ENCODE results near the gene KCTD16.

The KCTD16 gene

GRCh38 chr5:144395704-144396103, 225.0 kb downstream of the KCTD16 start:
- DNase-seq = no peak

DNA sequence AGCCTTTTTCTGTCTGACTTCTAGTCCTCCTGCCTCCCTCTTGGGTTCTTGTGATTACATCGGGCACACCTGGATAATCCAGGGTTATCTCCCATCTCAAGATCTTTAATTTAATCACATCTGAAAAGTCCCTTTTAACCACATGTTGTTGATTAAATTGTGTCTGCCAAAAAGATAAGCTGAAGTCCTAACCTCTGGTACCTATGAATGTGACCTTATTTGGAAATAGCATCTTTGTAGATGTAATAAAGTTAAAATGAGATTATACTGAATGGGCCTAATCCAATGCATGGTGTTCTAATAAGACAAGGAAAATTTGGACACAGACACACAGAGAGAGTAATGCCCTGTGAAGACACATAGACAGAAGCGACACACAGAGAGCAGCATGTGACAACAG, 232.4 kb downstream of the KCTD16 start:
- DNase-seq = no peak

DNA sequence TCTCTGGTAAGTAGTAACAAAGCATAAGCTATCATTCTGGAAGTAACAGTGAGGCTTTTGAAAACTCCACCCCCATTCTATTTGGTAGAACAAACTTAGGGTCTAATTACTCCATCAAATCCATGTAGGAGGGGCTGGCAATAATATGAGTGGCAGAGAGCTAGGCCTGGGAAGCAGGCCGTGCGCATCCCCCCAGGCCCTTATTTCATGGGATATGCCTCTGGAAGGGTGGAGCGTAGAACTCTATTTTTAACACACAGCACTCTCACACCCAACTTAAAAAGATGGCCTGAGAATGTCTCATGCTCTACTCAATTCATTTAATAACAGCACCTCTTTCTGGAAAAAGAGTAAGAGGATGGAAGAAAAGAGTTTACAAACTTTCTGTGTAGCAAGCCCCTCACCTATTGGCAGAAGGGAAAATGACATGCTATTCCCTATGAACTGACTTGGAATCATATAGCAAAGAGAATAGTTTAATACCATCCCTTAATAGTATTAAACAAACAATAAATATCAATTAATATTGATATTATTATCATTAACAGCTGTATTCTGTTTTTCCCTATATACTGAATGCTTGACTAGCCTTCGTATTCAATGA, 233.2 kb downstream of the KCTD16 start:
- no peak for DNase-seq

- DNase-seq = no peak
Measured at GRCh38 chr5:144404672-144405071, 234.0 kb downstream of the KCTD16 start.

GRCh38 chr5:144405991-144406390, 235.3 kb downstream of the KCTD16 start:
- DNase-seq = no peak

DNA sequence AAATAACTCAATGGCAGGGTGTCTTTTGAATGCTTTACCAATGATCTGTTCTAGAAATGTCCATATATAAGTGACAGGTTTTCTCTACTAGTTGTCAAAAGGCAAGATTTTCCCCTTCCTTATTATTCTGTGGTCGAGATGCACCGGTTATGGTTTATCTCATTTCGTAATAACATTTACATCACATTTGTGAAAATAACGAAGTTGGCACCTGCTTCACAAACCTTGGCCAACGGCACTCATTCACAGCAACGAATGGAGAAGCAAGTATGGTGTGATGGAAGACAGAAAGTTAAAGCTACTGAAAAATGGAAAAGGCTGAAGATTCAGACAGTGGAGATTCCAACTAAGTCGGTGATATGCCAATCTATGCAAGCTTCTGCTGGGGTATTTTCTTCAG, 235.8 kb downstream of the KCTD16 start:
- DNase-seq = no peak

DNA sequence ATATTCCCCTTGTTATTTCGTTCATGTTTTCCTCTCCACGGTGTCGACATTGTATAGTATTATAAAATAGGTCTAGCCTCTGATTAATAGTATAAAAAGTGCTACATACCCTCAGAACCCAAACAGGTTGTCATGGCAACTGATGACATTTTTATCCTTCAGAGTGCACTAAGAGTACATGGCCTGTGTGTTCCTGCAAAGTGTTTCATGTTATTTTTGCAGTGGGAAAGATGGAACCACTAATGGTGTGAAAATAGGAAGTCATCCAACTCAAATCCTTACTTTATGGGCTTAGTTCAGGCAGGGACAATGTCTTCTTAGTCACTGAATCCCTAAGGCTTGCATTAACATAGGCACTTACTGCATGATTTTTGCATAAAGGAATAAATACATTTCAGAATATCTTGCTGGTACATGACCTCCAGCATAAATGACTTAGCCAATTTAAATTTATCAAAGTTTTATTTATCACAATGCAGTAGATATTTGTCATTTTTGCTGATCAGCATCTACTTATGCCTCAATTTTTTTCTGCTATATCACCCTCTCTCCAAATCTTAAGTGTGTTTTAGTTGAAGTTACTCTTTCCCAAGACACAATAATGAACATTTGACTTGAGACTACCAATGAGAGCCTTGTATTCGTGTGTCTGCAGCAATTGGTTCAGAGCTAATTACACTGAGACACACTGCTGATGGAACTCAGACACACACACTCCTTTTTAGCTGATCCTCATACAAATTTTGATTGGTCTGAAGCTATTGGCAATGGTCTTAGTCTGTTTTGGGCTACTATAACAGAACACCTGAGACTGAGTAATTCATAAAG, 243.7 kb downstream of the KCTD16 start:
- no peak for DNase-seq

DNA sequence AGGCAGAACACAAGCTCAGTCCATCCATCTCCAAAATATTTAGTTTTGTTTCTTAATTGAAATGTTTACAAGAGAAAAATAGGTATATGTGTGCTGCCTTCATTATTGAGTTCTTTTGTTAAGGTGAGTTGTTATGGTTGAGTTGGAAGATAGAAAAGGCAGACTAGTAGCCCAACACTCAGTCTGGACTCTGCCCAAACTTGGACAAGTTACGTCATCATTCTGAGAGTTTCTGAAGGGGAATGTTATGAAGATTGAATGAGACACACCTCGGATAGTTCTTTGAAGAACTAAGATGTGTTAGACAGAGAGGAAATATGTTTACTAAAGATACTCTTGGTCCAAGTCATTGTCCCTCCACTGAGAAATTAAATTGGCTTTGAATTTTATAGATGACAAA, 245.5 kb downstream of the KCTD16 start:
- no peak for DNase-seq

- DNase-seq = no peak
Measured at GRCh38 chr5:144418719-144419118, 248.0 kb downstream of the KCTD16 start.

DNA sequence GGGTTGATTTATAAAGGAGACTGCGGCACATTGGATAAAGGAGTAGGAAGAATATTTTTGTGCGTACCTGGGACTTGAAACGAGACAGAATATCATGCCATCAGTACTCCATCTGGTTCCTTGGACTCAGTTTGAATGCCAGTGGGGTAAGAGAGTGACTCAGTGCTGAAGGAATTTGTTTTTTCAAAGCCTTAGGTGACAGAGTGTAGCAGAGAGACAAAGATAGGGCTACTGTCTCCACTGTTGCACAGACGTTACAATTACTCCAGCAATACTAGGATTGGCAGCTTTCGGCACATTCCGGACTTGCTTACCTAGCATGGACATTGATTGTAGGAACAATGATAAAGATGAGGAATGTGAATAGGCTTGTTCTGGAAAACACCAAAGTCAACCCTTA, 250.7 kb downstream of the KCTD16 start:
- DNase-seq = no peak

GRCh38 chr5:144422018-144422727, 251.5 kb downstream of the KCTD16 start:
- no peak for DNase-seq

DNA sequence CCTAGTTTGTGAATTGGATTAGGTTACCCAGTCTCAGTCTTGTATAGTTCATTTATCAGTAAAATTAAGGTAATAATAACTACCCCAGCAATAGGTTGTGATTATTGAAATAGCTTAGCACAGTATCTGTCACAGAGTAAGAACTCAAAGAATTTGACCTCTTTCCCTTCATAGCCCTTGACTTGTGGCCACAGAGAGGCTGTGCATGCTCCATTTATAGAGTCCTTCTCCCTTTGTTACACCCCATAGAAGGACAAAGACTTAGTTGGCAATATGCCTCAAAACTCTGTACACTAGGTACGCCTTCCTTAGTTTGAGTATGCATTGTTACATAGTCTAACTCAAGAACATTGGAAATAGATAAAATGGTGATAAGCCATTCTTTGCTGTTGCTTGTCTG, 257.2 kb downstream of the KCTD16 start:
- no peak for DNase-seq

DNA sequence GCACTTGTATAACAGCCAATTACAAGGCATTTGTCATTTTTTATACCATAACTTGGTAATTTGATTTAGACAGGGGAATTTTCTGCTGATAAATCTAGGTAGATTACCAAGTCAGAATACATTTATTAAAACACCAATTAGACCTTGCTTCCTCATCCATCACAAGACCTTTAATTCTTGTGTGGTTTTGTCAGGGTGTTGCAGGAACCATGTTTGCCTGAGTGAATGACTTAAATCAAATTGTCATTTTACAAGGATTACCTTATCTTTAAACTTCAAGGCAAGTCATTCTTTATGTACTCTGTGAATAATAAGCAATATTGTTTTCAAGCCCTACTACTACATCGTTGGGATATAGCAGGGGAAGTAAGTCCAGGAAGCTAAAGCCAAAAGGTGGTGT, 257.7 kb downstream of the KCTD16 start:
- no peak for DNase-seq

- no peak for DNase-seq
Measured at GRCh38 chr5:144429405-144429804, 258.7 kb downstream of the KCTD16 start.

- no peak for DNase-seq
Measured at GRCh38 chr5:144429905-144430304, 259.2 kb downstream of the KCTD16 start.

DNA sequence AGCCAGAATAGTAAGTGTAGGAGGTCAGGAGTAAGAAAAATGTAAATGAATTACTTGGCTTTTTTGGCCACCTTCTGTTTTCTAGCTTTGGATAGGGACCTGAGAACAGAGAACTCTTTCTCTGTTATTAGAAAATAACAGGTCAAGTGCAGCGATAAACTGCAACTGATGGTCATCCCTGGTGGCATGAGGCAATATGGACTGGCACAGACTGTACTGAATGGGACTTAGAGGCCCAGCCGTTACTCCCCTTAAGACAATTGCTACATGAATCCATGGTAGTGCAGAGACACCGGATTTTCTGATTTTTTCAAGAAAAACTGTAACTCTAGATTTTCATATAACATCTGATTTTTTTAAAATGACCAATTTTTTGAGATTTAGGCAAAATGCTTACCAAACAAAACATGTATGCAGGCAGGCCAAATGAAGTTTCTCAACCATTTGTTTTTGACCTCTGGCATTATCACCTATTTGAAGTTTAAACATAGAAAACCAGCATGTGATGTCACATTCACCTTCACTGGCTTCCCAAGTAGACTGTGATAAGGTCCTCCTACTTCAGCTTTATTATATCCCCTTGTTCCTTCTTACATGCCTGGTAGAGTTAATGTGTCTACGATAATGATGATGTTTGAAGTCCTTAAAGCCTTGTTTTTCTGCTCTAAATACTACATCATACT, 262.6 kb downstream of the KCTD16 start:
- DNase-seq = no peak

DNA sequence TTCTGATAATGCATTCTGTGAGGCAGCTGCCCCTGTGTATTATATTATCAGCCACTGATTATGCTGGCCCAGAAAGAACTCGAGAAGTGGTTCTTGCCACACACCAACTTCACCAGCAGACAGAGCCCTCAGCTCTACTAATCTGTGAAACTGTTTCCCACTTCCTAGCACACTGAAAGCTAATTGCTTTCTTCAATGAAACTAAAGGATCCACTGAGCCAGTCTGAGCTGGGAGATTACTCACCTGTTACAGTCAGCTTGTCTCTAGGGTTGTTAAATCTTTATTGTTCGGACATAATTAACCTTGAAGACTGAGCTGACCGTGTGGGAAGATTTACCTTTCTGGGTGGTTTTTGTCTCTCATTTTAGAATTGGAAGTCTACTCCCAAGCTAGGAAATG, 263.2 kb downstream of the KCTD16 start:
- no peak for DNase-seq

GRCh38 chr5:144436007-144436406, 265.3 kb downstream of the KCTD16 start:
- no peak for DNase-seq

GRCh38 chr5:144438237-144438636, 267.6 kb downstream of the KCTD16 start:
- peak in 2 of 56 donors; percentile 2 for DNase-seq

DNA sequence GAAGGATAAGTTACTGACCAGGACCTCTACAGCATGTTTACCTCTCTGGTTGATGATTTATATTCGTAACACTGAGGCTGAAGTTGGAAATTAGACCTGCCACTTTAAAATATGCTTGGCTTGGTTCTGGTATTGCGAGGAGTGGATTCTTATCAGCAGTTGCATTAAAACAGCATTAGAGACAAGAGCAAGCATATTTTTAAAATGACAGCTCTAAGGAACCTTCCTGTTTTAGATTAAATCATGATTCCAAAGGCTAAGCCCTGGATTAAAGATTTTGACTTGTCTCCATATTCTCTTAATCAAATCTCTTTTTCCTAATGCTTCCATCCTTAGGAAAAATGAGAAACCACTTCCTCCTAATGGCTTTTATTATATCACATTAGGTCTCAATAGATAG, 277.8 kb downstream of the KCTD16 start:
- no peak for DNase-seq

DNA sequence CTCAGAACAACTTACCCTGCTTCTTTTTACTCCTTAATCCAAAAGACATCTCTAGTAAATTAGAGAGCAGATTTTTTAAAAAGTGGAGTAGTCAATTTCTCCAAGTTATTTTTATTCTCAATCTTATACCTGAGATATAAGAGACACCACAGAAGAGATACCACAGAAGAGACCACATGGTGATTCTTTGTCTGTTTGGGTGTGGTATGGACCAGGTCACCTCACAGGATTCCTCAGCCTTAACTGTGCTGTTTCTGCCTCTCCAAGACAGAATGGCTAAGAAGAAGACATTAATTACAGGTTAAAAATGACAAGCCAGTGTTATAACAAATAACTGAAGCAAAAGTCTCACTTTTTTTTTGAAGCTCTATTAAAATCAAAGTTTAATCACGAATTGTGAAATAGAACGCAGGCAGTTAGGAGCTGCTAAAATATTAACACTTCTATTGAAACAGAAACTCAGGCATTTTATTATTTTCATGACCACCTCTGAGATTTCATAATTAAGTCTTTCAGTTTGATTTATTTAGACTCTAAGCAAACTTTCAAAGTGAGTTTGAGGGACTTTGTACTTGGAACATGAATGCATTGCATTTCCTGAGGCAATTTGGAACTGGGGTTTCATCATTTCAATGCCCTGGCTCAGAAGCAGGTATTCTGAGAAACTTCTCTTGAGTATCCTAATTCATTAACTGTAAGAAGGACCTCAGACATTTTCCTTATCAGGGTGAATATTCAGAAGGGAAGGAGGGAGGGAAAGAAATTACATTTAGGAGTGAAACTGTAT, 280.7 kb downstream of the KCTD16 start:
- DNase-seq = no peak

Measured in nucleus accumbens (tissue), 56 donors.